GM21526 (cell line): ENCODE data around the gene NRG3.
"Not testable (repeated sequence)": the region's sequence is repeated elsewhere in the genome, so short reads cannot be mapped to it uniquely, and the experiment has no call there.

Experiments
- ATAC-seq: cut with Tn5 transposase; IDR thresholded peaks from one replicate; pipeline ENCODE4 v1.9.1; 2021; ENCODE audit warnings: moderate library complexity; ENCODE audit not compliant: unreplicated experiment, low FRiP score

Gene NRG3

DNA sequence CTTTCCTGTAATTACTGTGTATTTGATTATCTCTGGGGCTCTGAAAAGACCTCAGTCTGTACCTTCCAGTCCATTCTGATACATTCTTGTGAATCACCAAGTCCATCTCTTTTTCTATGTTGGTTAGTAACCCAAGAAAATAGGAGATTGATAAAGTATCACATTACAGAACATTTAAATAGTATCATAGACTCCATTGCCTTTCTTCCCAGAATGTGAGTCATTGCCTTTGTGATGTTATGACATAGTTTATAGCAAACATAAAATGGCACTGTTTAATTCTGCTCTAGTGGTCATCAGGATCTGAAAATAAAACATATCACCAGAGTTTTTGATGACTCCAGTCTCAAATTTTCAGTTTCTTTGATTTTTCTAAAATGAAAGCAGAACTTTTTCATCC lies 78.4 kb downstream of the NRG3 start:
- ATAC-seq: no peak

DNA sequence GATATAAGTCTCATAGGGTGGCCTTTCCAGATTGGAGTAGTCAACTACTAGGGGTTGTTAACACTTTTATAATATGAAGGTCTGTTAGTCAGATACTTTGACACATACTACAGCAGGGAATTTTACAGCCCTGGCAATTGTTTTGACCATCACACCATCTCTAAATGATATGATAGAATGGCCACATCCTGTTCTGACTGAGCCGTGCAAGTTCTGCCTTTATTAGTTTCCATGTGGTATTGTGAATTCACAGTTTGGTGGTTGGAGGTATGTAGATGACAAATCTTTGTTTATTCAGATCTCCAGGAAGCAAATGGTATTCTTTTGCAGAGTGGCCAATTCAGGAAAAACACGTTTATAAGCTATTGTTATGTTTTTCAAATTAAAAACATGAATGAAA lies 83.0 kb downstream of the NRG3 start:
- no peak for ATAC-seq

DNA sequence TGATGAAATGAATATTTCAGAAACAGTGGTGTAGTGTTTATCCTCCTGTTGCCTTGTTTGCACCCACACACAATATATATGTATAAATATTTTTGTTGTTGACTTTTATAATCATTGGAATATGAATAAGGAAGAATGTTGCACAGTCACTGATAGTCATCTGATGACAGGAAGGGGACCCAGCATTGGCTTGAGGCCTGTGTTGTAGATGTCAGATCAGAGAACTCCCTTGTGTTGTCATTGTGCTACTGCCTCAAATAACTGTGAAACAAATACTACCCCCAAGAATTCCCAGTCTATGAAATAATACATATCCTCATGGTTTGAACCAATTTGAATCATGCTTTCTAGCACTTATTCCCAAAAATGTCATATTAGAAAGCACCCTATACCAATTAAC lies 84.0 kb downstream of the NRG3 start:
- ATAC-seq: no peak

DNA sequence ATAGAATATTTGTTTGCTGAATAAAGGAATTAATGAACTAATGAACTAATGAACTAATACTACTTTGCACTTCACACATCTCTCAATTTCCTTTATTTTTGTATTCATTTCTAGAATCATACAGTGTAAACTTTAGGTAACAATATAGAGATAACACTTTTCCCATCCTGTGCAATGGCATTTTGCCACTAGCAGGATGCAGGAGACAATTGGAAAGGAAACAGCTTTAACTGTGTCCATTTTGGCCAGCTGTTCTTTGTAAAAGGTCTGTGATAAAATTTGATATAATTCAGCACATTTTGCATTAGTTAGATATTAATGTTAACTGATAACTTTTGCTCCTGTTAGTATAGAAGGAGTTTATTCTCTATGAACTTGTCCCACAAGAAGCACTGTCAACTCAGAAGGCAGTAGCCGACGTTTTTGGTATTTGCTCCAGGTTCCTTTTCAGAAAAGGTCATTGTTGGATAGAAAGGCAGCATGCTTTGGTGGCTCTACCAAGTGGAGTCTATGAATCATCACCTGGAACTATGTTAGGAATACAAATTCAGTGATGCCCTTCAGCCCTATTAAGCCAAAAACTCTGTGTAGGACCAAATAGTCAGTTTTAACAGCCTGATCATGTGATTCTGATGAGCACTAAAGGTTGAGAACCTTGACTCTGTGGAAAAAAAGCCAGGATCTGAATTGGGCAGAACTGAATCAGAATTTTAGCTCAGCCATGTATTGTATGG lies 86.6 kb downstream of the NRG3 start:
- no peak for ATAC-seq

DNA sequence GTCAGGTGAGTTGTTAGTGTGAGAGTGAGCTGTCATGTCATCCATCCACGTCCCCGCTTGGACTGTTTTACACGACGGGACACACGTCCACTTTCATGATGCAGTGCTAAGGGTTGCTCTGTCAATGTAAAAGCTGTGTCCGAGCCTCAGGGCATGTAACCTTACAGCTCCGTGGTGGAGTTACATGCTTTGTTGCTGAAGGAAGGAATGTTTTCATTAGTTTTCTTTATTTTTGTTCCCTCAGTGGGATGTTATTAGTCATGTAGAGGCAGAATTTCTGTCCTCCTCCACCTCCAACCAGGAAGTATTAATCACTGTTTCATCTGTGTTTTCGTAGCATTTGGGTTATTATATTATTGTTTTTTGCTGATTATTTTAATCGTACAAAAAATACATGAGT lies 88.6 kb downstream of the NRG3 start:
- ATAC-seq: no peak

DNA sequence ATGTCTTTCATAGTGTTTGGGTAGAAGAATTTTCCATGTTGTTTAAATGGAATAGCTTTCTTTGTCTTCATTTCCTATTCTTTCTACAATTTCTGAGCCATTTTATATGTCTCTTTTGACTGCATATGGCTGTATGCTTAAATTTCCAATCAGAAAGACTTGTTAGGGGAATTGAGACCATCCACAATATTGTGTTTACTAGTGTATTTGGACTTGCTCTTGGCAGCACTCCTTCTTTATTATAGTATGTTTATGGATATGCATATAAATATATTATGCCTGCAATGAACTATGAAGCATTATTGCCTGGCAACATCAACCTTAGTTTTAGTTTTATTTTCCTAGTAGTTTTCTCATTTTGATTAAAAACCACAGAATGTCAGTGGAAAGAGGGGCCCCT lies 92.7 kb downstream of the NRG3 start:
- no peak for ATAC-seq

DNA sequence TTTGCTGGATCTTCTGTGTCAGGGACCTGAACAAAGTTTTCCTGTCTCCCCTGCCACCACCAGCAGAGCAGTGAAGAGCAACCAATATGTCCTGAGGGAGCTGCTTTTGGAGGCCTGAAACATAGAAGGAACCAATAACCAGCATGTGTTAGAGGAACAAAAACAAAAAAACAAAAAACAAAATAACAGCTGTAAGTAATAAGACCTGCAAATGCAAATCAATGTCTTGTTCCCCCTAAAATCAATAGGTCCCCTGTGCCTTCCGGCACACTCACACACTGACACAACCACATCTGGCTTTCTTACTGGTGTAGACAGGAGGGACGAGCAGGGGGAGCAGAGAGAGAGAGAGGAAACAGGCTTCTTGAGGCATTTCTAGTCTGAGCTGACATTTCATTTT lies 94.1 kb downstream of the NRG3 start:
- ATAC-seq: no peak

DNA sequence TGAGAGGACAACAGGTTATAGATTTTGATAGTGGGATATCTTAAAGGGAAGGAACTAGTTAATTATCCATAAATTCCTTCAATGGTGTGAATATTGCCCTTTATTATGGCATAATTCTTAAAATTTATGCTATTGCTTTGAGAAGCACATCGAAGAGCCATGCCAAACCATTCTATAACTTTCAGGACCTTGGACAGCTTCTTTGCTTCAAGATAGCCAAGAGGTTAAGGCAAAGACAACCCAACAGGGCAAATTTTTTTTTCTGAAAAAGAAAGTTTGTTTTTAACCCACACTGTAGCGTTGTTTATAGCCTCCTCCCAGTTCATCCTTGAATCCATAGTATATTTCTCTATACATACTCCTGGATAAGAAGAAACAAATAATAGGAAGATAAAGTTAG lies 103.2 kb downstream of the NRG3 start:
- no peak for ATAC-seq

DNA sequence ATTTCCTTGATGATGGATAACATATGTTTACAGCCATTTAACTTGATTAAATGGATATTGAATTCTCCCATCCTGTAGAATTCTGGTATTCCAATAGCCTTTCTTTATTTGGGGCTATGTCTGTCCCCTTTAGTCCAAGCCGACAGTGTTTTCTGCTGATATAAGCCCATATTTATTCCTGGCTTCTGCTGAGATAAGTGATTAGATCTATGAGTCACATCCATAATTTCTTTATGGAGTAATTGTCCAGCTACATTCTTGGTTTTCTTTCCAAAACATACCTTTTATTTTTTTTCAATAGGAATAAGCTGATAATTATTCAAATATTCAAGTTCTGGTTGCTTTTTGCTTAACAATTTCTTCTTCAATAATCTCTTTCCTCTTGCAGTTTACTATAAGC lies 106.7 kb downstream of the NRG3 start:
- ATAC-seq: no peak

DNA sequence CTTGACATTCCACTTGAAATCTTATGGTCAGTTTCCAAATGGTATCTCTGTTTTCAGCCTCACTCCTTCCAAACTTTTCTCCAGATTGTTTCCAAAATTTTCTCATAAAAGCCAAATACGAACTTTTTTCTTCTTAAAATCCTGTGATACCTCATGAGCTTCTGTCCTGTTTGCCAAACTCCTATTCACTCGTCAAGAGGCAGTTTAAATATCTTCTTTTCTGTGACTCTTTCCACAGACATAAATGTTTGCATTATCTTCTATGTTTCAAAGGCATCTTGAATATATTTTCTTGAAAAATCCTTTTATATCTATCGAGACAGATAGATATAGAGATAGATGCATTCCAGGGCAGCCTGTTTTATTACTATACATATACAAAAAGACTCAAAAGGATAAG lies 109.4 kb downstream of the NRG3 start:
- no peak for ATAC-seq

DNA sequence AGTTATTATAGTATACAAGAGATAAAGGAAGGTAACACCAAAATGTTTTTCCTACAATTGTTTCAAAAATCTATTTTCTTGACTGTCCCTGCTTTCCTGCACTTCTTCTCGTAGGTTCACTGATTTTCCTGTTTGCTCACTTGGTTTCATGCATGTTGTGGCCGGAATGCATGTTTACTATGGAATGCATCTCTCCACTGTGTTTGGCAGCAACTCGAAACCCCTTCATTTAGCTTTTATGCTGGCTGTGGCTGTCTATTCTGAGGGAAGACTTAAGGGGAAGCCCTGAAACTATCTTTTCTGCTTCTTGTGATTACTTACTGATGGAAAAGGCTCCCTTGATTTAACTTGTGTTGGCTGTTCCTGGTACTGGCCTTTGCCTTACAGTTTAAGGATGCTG lies 120.3 kb downstream of the NRG3 start:
- ATAC-seq: no peak

DNA sequence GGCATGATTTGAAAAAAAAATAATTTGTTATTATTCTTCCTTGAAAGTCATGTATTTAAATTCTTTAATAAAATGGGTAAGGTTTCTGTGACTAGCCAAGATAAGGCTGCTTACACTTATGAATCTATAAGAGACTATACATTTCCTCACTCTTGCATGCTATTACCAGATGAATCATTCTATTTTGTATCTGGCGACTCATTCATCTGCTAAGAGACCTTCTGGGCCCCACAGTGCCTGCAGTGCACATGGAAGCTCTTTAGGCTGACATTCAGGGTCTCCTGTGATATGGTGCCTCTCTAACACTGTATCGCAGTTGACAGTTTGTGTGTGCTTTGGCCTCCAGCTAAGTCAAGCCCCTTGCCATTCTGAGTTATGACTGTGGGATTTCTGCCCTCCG lies 121.9 kb downstream of the NRG3 start:
- ATAC-seq: no peak

DNA sequence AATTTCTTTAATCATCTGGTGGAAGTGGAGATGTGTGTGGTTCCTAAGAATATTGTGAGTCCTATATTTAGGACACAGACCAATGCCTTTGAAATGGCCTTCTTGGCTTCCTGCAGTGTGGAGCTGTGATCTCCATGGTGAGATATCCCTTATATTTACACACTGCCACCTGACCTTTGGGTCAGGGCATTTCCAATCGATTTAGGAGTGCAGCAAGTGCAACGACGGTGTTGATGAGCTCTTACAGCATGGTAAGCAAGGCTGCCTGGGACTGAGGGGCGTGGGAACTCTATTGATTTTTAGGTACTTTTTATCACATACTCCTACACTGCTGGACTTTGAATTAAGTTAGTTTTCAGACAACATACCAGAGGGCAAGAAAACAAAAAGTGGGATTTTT lies 146.0 kb downstream of the NRG3 start:
- ATAC-seq: no peak

DNA sequence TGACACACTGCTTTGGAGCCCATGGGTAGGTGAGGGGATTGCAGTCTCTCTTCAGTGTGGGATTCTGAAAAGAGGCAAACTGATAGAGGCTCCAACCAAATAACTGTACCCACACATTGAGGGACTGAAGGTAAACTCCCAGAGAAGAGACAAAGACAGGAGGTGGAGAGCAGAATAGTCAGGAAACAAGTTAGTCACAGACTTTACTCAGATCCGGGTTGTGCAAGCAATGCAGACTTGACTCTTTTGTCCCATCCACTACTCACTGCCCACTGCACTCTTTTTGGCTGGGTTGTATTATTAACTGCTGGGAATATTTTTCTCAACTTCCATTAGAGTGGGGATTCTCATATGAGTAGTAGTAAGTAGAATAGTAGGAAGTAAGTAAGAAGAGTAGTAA lies 152.7 kb downstream of the NRG3 start:
- ATAC-seq: no peak

DNA sequence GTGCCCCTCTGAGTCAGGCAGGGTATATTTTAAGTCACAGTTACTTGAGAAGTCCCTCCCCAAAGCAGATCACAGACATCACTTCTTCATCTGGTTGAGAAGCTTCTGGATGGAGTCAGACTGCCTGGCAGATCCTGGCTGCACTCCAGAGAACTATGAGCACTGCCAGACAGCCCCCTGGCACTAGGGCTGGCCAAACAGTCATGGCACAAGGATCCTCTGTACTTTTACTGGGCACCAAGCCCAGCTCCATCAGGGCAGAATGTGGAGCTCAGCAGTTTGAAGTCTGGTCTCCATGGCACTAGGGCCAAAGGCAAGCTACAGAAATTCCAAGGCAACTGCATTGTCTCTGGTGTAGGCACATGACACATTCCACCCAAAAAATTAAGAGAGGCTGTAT lies 162.1 kb downstream of the NRG3 start:
- no peak for ATAC-seq

DNA sequence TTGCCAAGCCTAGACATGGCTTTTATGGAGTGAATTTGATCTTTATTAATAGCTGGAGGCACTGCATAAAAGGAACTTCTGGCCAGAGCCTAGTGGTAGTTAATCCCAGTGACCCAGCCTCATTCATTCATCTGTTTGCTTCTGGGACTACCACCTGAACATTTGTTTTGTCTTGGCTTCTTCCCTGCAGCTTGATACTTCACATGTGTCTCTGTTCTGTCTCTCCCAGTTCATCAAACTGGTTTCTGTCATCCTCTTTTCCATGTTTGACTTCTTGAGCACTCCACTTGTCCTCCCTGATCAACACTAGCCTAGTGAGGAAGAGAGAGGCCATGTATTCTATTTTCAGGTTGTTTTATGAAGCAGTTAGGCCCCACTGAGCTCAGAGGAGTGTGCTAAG lies 163.6 kb downstream of the NRG3 start:
- ATAC-seq: no peak

DNA sequence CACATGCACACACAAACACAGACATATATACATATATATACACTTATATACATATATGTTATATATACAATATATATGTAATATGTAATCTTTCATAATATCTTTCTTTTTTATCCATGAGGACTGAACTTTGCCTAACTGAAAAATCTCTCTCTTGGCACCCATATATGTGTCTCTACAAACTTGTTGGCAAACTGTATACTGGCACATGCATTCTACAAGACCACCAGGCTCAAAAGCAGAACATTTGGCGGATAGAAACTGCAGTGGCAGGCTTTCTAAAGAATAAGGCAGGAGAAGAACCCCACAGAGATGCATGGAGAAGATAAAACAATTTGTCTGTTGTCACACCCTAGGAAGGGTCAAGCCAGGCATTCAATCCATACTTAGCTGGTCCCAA lies 165.3 kb downstream of the NRG3 start:
- ATAC-seq: no peak

DNA sequence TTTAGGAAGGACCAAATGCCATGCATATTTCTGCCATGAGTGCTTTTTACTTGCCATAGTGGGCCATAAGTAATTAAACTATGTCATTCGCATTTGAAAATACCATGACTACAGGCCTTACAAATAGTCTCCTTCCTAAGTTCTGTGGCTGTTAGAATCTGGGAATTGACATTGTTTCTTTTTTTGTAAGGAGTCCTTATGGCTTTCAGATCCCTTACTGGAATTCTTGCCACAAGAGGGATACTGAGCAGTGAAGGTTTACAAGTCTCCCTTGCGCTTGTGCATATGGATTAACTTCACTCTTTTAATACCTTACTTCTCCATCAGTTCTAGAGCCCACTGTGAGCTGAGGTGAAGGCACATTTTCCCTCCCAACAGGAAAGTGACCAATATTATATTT lies 166.0 kb downstream of the NRG3 start:
- no peak for ATAC-seq

DNA sequence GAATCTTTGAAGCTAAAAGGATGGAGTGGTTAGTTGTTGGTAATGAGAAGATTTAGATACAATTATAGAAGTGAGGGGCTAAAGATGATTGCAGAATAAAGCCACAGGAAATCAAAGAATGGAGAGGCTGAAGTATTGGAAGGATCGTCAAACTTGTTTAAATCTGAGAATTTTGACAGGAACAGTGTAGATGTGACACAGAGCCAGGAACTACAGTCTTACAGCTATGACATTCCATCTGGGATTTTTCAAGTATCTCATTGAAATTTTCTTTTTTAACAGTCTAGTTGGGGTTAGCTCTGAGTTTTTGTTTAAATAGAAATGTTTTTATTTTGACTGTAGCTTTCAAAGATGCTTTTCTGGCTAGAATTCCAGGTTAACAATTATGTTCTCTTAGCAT lies 181.4 kb downstream of the NRG3 start:
- ATAC-seq: no peak

DNA sequence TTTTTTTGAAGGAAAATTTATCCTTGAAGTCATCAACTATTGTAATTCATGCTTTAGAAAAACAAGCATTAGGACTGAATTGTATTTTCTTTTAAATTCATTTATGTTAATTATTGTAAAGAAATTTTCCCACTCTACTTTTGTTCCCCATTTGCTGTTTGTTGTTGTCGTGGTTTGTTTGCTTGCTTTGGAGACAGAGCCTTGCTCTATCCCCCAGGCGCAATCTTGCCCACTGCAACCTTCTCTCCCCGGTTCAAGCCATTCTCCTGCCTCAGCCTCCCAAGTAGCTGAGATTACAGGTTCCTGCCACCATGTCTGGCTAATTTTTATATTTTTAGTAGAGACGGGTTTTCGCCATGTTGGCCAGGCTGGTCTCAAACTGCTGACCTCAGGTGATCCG lies 192.2 kb downstream of the NRG3 start:
- ATAC-seq: not testable (repeated sequence)

DNA sequence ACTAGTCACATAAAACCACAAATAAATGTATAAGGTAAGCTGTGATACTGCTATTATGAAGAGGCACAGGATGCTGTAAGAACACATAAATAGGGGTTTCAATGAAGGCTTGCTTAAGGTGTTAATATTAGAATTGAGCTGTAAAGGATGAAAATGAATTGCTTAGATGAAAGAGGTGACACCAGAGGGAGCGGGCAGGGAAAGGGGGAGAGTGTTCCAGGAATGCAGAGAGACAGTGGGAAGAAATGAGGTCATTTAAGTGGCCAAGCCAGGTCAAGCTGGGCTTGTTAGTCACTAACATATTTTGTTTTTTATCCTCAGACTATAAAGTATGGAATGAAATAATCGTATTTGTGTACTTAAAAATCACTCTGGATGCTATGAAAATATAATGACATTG lies 193.5 kb downstream of the NRG3 start:
- no peak for ATAC-seq

DNA sequence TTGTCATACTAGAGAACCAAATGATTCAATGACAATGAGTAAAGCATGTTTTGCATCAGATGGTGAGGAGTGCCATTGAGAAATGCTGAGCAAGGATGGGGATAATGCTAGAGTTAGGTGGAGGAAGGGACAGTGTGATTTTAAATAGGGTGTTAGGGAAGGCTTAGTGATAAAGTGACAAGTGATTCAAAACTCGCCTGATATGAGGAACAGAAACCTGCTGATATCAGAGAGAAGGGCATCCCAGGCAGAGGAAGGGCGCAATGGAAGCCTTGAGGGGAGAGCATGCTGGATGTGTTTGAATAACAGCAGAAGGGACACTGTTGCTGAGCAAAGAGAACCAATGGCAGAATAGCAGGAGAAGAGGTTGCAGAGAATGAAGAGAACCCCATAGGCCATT lies 196.2 kb downstream of the NRG3 start:
- no peak for ATAC-seq

DNA sequence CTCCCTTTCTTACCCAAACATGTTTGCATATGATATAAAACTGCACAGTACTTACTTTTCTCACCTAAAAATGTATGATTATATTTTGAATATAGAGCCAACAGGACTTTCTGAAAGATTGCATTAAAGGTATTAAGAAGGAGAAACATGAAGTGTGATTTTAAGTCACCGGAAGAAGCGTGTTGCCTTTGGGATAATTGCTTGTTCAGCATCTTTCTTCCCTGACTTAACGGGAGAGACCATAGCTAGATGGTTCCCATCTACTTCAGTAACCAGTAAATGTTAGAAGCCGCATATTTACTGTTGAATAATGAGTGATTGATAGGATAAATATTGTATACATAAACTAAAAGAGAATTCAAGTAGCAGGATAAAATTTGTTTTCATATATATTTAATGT lies 197.1 kb downstream of the NRG3 start:
- ATAC-seq: no peak
